GM18508 (cell line): ENCODE measurements around the gene PLAGL1.

Experiments used
- ATAC-seq: cut with Tn5 transposase; IDR thresholded peaks from one replicate; pipeline ENCODE4 v1.9.1; 2021; ENCODE audit warnings: moderate number of reproducible peaks; ENCODE audit not compliant: insufficient read depth, unreplicated experiment

The PLAGL1 gene

DNA sequence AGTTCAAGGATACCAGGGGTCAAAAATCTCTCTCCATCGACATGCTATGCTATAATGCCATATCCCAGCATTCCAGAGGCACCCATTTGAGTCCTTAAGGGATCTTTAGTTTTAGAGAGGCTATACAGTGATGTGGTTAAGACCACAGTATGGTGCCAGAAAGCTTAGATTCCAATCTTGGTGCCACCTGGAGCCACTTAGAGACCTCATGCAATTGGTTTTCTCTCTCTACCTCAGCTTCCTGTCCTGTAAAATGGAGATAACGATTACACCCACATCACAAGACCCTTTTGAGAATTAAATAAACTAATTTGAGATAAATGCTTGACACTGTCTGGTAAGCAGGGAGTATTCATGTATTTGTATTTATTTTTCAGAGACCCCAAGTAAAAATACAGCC, 39.0 kb downstream of the PLAGL1 start:
- ATAC-seq, result no peak

DNA sequence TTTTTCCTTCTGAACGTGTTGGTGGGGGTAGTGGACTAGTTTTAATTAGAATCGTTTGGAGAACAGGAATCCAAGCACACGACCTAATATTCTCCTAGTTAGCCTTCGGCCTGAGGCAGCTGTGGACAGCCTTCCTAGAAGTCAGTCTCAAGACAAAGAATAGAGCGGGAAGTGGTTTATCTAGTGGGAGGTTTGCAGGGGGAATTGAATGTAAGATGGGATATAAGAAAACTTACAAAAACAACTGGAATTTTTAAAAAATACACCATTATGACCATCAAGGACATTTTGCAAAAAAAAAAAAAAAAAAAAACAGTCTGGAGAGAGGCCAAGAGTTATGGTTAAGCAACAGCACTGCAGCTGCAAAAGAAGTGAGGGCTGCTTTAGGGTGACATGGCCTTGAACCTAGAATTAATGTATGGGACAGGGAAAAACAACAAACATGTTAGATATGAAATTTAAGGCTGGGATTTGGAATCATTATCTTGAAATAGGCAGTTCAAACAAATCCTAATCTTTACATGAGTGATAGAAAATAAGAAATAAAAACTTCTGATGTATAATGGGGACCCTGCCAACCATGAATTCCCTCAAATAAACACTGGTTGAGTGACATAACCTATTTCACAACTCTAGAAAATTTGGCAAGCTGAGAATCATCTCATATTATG, 40.2 kb downstream of the PLAGL1 start:
- no peak for ATAC-seq

DNA sequence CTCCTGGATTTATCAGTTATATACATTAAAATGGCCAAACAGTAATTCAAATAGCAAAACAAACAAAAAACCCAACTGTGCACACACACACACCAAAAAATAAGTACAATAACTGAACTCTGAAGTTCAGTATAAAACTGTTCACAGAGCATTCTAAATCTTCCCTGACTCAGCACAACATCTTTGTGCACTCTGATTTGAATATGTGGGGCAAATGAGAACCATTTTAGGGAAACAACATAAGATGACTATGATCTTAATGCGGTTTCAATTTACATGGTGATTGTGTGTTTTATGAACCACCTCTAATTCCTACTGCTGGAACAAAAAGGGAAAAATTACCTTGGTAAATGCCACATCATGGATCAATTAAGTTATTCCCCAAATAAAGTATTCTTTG, 41.7 kb downstream of the PLAGL1 start:
- no peak for ATAC-seq

DNA sequence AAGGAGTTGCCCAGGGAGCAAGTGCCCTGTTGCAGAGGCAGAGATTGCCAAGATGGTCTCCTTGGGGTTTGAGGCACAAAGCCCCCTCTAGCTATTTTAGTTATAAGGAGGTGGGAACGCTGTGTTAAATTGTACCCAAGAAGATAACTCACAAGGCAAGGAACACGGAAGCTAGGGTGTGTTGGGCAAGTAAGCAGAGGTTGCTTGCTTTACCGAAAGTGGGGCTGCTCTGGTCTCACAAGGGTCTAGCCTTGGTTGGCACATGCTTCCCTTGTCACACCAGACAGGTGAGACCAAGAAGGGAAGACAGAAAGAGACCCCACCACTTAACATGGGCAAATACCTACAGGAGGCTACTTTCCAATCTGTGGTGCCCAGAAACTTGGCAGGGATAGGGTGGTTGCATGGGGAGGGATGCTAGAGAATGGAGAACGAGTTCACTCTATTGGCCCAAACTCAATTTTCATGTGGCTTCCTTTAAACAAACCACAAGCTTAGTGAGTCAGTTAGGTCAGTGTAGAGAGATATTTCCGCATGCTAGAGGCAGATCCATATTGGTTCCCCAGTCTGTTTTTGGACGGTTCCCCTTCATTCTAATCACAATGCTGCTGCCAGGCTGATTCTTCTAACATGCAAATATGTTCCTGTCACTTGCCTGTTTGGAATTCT, 42.4 kb downstream of the PLAGL1 start:
- ATAC-seq, result no peak

- no peak for ATAC-seq
Measured at GRCh38 chr6:143964674-143965081, 43.4 kb downstream of the PLAGL1 start.

DNA sequence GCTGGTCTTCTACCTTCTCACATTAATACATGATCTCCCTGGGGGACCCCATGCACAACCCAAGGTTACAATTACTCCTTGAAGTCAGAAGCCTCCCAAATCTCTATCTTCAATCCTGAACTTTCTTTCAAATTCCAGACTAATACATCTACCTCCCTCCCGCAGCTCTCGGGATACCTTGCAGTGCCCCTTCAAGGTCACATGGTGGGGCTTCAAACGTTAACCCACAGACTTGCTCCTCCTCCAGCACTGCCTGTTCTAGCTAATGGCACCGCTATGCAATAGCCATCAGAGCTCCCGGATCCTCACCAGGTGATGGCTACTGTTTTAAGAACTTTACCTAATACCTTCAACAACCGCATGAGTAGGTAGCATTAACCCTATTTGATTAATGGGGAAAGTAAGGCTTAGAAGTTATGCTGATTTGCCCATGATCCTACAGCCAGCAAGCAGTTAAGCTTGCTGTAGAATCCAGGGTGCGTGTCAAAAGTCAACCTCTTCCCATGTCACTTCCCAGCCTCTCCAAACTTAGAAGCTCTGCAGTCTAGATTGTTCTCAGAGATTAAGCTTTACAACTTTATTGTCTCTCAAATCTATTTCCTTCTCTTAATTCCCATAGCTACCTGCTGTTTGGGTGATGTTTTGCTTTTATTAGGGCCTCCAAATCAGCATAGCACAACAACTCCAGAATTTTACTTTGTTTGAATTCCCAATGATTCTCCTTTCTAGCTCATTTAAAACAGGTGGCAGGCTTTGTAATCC, 44.7 kb downstream of the PLAGL1 start:
- ATAC-seq, result no peak

GRCh38 chr6:143961886-143962878, 45.9 kb downstream of the PLAGL1 start:
- ATAC-seq, result no peak

DNA sequence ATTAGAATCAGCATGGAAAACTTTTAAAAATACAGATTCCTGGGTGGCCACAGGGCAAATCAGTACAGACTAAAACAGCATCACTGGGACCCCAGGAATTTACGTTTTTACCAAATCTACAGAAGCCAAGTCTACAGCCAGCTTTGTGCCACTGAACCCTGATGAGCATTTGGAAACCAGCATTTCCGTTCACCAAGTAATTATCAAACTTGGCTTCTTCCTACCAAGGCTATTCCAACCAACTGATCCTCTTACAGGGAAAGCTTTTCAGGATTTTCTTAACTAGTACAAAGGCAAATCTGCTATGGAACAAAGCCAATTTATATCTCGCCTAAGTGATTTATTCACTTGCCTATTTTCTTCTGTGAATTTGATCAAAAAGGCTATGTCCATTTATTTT, 47.0 kb downstream of the PLAGL1 start:
- ATAC-seq, result no peak

DNA sequence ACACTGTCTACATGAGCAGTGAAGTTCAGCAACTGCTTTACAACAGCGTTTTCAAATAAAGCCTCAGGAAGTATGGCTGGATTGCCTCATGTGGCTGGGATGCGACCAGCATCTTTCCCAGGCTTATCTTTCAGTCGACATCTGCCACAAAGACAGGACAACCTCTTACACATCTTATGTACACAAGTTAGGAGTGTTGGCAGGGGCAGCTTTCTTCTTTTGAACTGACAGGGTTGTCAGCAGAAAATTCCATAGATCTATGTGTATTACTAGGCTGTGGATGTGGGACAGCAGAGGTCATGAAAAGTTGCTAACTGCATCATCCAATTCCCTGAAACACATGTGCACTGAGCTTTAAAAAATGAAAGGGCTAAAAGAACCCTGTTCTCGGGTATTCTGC, 48.1 kb downstream of the PLAGL1 start:
- no peak for ATAC-seq

GRCh38 chr6:143958839-143959399, 49.1 kb downstream of the PLAGL1 start:
- no peak for ATAC-seq

- no peak for ATAC-seq
Measured at GRCh38 chr6:143957679-143958274, 50.3 kb downstream of the PLAGL1 start.

DNA sequence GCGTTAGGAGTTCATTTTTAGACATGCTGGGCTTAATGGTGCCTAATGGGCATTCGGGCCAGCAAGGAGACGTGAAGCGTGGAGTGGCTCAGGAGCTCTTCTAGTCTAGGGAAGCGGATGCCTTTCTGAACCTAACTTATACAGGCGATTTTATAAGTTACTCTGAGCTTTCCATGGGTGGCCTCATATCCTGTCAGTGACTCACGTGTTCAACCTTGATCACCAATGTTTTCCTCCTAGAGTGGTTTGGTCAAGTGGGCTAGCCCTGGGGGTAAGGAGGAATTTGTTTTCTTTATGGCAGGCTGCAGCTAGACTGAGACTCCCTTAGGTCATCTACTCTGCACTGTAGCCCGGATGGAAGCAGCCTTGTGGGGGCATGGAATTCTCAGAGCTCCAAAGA, 52.1 kb downstream of the PLAGL1 start:
- ATAC-seq, result no peak

DNA sequence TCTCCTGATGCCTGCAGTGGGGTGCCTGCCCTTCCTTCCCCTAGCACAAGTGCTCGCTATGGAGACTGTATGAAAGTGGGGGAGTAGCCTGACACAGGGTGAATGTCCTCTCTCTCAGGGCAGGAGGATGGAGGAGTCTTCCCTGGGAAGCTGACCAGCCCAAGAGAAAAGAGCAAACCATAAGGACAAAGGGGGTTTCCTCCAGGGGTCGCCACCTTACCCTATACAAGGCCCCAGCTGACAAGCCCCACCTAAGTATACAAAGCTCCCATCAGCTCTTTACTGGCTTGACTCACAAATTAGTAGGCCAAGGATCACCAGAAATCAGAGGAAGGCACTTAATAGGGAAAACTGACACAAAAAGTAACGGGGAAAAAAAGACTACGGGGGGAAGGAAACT, 54.1 kb downstream of the PLAGL1 start:
- ATAC-seq, result no peak

- no peak for ATAC-seq
Measured at GRCh38 chr6:143952947-143953701, 54.9 kb downstream of the PLAGL1 start.

DNA sequence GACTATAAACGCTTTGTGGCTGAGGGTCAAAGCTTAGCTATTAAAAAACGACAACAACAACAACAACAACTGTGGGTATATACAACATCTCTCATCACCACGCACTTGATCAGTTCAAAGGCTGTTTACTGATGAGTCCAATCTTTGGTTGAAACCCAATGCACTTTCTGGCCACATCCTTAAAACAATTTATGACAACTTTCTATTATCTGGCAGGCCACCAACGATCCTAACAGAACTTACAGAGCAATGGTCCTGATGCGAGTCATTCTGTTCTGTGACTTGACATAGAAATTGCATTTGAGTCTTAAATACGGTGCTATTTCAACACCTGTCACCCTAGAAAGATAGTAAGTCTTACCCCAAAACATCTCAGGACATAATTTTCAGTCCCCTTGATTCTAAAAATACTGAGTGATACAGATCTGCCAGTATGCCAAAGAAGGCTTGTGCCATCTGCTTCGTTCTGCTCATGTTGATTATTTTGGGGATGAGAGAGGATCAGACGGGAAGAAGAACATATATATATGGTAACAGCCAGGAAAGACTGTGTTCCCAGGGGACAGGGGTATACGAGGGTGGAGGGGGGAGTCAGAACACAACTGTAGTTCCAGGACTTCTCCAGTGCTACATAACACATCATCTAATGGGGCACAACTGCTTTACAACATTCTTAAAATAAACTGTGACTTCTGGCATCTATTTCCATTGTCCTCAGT, 55.8 kb downstream of the PLAGL1 start:
- ATAC-seq, result no peak

- ATAC-seq, result no peak
Measured at GRCh38 chr6:143950875-143951274, 57.2 kb downstream of the PLAGL1 start.

GRCh38 chr6:143949962-143950361, 58.1 kb downstream of the PLAGL1 start:
- no peak for ATAC-seq

DNA sequence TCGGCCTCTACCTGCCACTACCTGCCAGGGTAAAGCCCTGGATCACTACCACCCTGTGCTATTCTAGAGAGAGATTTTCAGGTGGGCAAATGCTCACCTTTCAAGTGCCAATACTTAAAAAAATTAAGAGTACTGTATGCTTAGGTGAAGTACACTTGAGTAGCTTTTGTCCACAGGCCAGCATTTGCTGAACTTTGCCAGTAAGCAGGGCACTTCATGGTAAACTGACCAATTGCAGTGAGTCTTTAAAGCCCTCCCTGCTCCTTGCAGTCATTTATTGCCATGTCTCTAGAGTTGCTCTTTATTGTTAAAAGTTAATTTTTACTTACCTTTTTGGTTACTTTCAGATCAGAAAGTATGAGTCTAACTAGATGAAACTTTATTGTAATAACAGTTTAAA, 58.5 kb downstream of the PLAGL1 start:
- ATAC-seq, result no peak
